GM23338 (cell line): Measurements from ENCODE around the gene CERT1.

Experiments
- POLR2AphosphoS5 ChIP-seq: IDR thresholded peaks from 2 replicates; pipeline ENCODE4 v1.6.1; 2016; ENCODE audit warnings: antibody characterized with exemption, low read depth
- TF ChIP-seq, protein P1 (sequence below), 2 experiments: fragments of 200-600 bp in 1 of 2; sonication (generic) in 1 of 2; conservative IDR thresholded peaks; 2 replicates each; pipeline versions ENCODE4 v1.5.1 to v1.6.1; 2016 to 2017; ENCODE audit warnings: antibody characterized with exemption in 2 of 2, low read depth in 2 of 2, mild to moderate bottlenecking in 2 of 2, moderate library complexity in 1 of 2

DNA sequence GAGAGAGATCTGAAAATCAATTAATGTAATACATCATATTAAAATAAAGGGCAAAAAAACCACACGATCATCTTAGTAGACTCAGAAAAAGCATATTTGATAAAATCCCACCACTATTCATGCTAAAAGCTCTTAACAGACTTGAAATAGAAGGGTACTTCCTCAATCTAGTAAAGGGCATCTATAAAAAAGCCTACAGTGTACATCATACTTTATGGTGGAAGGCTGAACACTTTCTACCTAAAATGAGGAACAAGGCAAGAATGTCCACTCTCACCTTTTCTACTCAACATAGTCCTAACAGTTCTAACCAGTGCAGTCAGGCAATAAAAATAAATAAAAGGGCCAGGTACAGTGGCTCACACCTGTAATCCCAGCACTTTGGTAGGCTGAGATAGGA is 39.2 kb upstream of the CERT1 start:
- TF ChIP-seq, protein P1, sequence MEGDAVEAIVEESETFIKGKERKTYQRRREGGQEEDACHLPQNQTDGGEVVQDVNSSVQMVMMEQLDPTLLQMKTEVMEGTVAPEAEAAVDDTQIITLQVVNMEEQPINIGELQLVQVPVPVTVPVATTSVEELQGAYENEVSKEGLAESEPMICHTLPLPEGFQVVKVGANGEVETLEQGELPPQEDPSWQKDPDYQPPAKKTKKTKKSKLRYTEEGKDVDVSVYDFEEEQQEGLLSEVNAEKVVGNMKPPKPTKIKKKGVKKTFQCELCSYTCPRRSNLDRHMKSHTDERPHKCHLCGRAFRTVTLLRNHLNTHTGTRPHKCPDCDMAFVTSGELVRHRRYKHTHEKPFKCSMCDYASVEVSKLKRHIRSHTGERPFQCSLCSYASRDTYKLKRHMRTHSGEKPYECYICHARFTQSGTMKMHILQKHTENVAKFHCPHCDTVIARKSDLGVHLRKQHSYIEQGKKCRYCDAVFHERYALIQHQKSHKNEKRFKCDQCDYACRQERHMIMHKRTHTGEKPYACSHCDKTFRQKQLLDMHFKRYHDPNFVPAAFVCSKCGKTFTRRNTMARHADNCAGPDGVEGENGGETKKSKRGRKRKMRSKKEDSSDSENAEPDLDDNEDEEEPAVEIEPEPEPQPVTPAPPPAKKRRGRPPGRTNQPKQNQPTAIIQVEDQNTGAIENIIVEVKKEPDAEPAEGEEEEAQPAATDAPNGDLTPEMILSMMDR (conservative IDR thresholded peaks at IDR 0.05; ENCODE audit: low read depth in 2 of 2): no peak
- TF ChIP-seq POLR2AphosphoS5: no peak
